GM18868 (cell line): ENCODE measurements around the gene FOXP2.
"Not testable (repeated sequence)": the region's sequence is repeated elsewhere in the genome, so short reads cannot be mapped to it uniquely, and the experiment has no call there.

ENCODE experiments used
- ATAC-seq: cut with Tn5 transposase; IDR thresholded peaks from one replicate; pipeline ENCODE4 v1.9.1; 2021; ENCODE audit warnings: mild to moderate bottlenecking, moderate library complexity; ENCODE audit not compliant: unreplicated experiment

The FOXP2 gene

DNA sequence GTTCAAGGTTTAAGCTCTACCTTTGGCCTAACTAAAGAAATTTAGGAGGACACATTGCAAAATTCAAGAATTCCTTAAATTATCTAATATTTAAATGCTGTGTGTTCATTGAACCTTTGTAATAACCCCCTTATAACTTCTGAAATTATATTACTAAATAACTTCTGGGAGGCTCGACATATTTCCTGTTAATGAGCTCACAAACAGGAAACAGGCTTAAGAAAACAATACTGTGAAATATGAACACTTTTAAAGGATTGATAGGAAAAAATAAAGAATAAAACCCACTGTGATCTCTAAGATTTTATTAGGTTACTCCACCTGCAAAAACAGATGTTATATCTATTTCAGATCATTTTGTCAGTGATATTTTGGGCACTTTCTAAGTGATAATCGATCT, 74.1 kb downstream of the FOXP2 start:
- no peak for ATAC-seq

DNA sequence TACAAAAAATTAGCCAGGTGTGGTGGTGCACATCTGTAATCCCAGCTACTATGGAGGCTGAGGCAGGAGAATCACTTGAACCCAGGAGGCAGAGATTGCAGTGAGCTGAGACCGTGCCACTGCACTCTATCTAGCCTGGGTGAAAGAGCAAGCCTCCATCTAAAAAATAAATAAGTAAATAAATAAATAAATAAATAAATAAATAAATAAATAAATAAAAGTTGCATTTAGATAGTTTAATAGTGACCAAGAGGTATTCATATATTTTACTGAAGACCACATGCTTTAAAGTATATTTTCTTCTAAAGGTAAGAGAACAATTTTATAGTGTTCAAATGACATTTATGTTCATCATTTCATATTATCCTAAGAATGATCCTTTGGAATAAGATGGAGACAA, 82.9 kb downstream of the FOXP2 start:
- not testable (repeated sequence) for ATAC-seq

DNA sequence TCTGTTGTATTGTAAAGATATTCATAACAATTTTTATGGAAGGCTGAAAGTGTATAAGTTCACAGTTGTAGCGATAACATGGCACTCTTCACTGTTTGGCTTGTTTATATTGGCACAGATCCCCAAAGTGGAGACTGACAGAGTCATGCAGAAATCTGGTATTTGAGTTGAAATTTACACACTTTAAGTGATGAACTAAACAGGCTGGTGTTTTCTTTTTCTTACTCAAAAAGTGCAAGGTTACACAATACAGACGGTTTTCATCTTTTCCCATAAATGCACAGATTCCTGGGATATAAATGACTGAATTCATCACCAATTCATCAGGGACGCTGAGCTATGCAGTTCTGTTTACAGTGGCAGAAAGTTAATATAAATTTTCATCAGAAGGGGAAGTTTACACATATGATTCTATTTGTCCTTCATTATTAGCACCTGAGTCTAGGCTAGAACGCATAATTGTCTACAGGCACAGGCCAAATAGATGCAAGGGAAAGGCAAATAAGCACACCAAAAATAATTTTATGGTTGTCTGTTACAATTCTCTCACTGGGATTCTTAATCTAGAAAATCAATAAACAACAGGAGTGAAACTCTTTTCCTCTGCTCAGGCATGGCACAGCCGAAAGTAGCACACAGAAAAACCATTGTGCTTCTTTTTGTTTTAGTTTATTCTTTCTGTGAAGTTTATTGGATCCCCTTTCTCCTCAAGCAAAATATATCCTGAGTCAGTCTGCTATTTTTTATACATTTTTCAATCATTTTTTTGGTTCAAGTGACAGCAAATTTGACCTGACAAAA, 88.0 kb downstream of the FOXP2 start:
- no peak for ATAC-seq

DNA sequence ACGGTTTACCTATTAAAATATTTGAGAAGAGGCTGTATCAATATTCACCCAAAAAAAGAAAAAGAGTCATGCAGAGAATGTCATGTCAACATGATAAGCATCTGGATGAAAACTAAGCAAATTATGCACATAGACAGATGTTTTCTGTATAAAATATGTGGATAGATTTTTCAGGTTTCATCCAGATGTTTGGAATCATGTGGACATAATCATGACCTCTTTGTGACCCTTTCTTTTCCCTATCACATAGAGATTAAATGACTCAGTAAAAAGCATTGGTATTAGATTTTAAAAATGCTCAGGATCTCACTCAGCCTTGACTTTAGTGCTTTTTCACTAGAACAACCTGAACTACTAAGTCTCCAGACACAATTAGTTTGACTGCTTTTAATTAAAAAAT, 90.0 kb downstream of the FOXP2 start:
- no peak for ATAC-seq

DNA sequence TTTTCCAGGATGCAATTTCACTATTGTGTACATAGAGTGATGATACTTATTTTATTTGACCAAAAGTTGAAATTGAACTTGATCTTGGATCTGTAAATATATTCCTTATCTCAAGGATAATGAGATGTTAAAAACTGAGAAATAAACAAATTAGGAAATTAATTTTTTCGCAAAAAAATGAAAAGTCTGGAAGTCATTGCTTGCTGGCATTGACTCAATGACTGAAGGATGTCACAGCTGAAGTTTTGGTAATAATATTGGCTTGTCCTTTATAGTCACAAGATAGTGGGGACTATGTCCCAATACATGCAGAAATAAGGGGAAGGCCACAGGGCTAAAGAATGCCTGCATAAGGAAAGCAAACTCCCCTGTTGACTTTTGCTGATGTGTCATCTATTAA, 92.8 kb downstream of the FOXP2 start:
- ATAC-seq = no peak

DNA sequence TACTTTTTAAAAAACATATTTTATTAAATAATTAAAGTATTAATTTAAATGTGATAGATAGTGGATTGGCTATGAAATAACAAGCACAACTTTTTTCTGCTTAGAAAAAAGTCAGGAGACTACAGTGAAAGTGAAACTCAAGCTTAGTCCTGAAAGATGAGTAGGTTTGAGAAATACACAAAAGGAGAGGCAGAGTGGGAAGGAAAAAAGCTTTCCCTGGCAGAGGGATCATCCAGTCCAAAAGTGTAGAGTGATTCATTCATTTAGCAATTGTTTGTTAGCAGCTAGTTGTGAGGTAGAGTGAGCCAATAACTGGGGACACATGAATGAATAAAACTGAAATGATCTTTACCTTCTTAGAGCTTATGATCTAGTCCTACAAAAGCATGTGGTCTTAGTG, 93.5 kb downstream of the FOXP2 start:
- ATAC-seq = no peak

DNA sequence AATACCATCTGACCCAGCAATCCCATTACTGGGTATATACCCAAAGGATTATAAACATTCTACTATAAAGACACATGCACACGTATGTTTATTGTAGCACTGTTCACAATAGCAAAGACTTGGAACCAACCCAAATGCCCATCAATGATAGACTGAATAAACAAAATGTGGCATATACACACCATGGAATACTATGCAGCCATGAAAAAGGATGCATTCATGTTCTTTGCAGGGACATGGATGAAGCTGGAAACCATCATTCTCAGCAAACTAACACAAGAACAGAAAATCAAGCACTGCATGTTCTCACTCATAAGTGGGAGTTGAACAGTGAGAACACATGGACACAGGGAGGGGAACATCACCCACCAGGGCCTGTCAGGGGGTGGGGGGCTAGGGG, 96.2 kb downstream of the FOXP2 start:
- not testable (repeated sequence) for ATAC-seq

DNA sequence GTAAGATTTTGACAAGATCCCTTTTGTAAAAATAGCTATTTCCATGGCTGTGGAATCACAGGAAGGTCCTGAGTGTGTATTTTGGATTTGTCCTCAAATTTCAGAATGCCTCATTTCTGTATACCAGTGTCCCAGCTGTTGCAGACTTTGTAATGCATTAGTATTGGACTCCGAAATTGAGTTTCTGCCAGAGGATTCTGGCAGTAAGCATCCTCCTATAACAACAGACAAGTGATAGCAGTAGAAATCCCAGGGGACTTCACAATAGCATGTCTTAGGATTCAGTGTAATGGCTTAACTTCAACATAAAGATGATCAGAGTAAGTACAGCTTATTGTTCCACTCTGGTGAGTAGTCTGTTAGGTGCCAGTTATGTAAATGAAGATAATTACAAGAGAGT, 104.6 kb downstream of the FOXP2 start:
- no peak for ATAC-seq

DNA sequence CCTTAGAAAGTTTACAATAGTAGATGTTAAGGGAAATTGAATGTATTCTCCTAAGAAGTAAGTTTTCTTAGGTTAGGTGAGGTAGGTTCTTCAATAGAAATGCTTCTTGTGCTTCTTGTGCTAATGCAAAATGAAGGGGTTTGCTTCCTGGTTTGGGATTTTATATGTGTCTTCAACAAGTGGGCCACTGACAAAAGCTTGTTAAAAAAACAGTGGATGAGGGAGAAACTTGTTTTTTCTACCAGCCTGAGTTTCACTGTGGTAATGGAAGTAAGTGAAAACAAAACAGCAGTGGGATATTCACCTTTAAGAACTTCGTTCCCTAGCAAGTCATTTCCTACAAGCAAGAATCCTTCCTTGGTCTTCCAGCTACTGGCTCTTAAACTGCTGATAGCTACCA, 107.5 kb downstream of the FOXP2 start:
- ATAC-seq = no peak

DNA sequence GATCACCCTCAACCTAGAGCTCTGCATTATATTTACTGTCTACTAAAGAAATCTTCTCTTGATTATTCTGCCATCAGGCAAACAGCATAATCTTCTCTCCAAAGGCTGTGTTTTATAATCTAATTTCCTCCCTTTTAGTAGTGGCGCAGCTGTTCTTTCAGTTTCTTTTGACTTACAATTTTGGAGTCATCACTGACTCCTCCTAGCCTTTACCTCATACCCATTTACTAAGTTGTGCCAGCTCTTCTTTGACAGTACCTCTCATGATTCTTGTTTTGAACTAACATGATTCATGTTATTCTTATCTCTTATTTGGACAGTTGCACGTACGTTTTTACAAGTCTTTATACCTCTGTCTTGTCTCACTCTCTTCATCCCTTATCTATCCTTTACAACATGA, 113.0 kb downstream of the FOXP2 start:
- ATAC-seq = no peak

DNA sequence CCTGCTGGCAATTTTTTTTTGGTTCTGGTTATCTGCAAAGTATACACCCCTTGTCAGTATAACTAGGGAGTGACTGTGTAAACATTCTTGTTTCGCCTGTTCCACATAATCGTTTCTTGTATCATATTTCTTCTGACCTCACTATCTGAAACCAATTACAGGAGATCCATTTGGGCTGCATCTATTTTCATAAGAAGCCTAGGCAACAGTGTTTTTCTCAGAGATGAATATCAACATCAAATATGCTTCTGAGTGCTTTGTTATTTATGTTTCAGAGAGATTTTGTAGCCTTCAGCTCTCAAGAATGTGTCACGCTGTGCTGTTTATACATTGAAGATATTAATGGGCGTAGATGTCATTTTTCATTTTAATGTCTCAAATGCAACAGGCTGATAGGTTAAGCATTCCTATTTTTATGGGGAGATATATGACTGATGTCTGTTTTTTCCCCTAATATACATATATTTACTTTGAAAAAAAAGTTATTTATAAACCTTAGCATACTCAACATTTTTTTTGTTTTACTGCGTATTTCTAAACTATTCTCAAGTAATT, 115.5 kb downstream of the FOXP2 start:
- no peak for ATAC-seq

DNA sequence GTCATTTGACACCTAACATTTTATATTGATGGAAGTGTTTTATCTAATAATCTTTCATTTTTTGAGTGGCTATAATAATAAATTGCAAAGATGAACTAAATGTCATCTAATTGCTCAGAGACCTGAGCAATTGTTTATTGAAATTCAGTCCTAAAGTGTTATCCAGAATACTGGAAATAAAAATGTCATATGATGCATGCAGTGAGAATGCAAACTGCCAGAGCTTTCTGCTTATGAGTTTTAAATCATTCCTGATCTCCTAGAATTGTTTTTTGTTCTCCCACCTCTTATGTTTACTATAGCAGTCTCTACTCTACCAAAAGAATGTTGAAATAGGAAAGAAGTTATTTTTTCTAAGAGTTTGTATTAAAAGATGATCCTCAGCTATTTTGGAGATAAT, 116.7 kb downstream of the FOXP2 start:
- no peak for ATAC-seq

DNA sequence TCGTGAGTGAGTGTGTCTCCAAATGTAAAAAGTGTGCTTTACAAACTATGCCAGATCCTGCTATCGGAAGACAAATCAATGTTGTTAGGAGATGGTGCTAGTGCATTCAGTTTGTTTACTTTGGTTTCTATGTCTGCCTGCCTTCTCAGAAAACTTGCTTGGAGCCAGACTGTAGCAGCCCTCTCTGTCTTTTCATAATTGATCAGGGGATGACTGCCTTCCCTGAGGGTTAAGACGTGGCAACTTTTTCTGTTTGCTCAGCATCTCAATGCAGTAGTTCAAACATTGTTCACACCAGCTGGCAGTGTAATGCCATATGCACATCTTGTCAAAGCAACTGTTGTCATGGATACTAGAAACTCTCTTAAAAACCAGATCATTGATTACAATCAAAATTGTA, 118.5 kb downstream of the FOXP2 start:
- ATAC-seq = no peak

DNA sequence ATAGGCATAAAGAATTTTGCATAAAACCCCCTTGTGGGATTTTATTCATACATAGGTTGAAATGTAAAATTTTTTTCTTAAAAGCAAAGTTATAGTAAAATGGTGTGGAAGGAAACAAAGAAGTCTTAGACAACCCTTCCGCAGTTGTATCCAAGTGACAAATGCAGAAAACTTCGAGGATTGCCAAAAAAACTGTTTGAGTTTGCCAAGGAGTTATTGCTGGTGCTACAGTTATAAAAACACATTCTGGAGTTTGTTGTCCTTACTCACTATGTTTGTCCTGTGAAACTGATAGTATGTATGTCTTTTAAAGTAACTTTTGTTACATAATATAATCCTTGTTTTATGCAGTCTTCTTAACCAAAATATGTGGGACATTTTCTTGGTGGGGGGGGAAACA, 120.3 kb downstream of the FOXP2 start:
- ATAC-seq = no peak

DNA sequence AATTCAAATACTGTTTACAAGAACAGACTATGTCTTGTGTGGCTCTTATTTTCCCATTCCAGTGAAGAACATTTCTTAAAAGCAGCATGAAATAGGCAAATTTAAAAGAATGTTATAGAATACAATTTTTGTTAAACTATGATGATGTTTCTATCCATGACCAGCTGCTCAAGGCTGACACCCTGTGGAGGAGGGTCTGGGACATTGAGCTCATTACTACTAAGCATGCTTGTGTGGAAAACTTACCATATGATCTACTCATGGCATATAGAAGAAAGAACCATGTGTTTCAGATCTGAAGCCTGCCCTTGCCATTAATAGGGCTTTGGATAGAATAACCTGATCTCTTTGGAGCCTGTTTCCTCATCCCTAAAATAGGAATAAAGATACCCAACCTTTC, 125.0 kb downstream of the FOXP2 start:
- ATAC-seq = no peak

DNA sequence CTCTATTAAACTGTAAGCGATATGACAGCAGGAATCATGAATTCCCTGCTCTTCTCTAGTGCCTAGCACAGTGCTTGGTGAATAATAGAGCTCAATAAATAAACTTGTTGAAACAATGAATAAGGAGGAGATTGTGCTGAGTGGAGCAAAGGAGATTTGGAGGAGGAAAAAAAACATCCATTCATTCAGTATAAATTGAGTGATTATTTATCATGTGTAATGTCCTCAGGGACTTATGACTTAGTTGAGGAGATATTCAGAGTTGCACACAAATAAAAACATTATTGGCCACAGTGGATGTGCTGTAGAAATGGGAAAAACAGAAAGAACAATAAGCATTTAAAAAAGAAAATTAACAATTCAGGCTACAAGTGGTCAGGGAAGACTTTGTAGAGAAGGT, 125.7 kb downstream of the FOXP2 start:
- no peak for ATAC-seq

DNA sequence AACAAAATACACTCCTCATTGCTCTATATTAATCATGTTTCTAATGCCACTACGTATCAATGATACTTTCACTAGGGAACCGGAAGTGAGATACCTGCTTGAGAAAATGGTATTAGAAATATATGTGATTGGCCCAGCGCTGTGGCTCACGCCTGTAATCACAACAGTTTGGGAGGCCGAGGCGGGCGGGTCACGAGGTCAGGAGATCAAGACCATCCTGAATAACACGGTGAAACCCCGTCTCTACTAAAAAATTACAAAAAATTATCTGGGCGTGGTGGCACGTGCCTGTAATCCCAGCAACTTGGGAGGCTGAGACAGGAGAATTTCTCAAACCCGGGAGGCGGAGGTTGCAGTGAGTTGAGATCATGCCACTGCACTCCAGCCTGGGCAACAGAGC, 132.7 kb downstream of the FOXP2 start:
- ATAC-seq = not testable (repeated sequence)

DNA sequence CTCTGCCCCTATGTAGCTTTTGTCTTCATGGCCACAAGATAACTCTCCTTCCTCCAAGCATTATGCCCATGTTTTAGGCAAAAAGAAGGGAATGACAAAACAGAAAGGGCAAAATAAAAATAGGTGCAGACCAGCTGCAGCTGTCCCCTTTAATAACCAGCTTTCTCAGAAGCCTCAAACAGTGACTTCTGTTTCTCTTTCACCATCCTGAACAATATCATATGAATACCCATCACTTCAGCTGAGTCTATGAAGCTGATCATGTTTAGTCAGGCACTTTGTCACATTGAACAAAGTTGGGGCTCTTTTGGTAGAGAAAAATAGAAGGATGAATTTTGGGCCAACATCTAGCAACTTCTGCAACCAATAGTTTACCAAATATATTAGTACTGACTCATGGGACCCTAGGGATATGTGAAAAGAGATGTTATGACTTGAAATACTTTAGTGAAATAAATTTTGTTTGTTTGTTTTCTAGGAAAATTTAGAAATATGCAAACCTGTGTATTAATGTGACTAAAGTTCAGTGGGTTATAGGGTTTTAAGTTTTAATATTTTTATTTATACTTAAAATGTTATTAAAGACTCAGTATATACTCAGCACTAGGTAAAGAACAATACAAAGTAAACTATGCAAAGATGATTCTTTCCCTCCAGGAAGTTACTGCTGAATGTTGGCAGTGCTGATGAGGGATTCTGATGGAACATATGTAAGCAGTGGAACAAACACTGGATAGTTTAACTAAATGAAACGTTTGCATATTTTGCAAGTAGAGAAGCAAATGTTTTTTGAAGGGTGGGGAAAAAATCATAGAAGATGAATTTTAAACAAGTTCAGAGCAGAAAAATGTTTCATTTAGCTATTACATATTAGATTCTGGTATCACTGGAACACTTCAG, 133.7 kb downstream of the FOXP2 start:
- no peak for ATAC-seq

DNA sequence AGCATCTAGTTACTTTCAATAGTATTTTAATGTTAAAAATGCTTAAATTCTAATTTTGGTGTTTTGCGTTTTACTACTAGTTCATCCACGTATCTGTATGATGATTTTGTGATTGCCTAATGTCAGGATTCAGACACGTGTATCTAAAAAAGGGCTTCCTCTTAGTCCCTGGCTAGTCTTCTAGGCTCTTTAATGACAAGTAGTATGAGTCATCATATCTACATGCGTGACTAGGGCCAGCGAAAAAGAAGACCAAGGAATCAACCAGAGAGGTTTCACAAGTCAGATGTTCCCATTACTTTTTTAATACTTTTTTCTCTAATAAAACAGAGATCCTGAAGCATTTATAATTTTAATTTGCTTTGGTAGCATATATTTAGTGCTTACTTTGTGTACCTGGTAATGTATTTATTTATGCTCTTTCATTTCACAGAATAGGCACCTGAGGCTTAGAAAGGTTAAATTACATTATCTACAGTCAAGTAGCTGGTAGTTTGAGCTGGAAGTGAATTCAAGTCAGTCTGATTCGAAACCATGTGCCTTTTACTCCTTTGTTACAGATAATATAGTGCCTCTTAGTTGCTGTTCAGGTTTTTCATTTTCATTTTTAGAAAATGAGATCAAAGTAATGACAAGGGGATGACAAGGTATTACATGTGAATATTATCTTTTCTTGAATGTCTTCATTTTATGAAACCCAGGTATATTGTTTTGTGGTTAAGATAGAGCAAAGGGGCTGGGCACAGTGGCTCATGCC, 140.3 kb downstream of the FOXP2 start:
- ATAC-seq = peak; percentile 94

DNA sequence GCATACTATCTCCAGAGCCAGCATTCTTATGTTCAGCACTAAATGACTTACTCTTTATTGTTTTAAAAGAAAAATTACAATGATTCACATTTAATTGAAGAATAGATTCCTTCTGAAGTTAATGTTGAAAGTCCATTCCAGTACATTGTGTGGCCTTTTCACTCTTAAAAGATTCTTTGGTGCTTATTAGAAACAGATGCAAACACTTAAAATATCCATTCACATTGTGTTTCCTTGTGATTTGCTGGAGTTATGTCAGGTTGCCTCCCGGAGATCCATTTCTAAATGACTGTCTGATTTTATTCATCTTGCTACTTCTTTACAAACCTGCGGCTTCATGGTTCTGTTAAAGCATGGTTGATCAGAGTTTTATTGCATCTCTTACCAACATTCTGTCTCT, 152.8 kb downstream of the FOXP2 start:
- ATAC-seq = no peak

DNA sequence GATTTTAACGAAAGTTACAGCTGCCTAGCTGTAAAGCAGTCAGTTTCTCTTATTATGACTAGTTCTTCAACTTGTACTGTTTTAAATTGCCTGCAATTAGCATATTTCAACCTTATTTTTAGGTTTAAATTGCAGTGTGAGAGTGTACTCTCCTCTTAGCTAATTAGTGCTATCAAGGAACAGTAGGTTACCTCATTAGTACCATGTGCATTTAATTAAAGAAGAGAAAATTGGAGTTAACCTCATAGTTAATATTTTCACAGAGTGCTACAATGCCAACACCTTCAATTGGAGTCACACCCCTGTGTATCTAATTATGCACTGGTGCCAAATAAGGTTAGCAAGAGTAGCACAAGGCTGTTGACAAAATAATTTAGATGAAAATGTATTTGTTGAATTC, 154.6 kb downstream of the FOXP2 start:
- ATAC-seq = no peak
